Activated T-cell treated with anti-CD3 and anti-CD28 coated beads, Interleukin-2, amount 50 U/mL, for 4 hours (primary cell): ENCODE data around the gene CTNNA2. TPM values are rescaled to one million over a fixed set of nuclear protein-coding genes. Genes with fewer than 3 reads are reported as not detected.
"Not testable (repeated sequence)": the region's sequence is repeated elsewhere in the genome, so short reads cannot be mapped to it uniquely, and the experiment has no call there.

ENCODE experiments used
- ATAC-seq, 2 donors: fragments of 200-7000 bp; cut with Tn5 transposase; one replicate each; pipeline ENCODE4 v1.10.0; 2021
- DNase-seq: peaks from one replicate; pipeline ENCODE4 v3.0.0-alpha.2; 2020
- H3K27me3 Mint-ChIP-seq: one replicate; pipeline ENCODE4 v1.8.0; 2021; ENCODE audit warnings: low read depth, mixed read lengths
- H3K36me3 Mint-ChIP-seq: one replicate; pipeline ENCODE4 v1.8.0; 2022; ENCODE audit warnings: mixed read lengths; ENCODE audit not compliant: insufficient read depth
- H3K4me1 Mint-ChIP-seq: one replicate; pipeline ENCODE4 v1.8.0; 2021; ENCODE audit warnings: low read depth, mixed read lengths
- H3K4me3 Mint-ChIP-seq: one replicate; pipeline ENCODE4 v1.8.0; 2021; ENCODE audit warnings: mild to moderate bottlenecking, moderate library complexity, mixed read lengths
- H3K9me3 Mint-ChIP-seq: one replicate; pipeline ENCODE4 v1.8.0; 2021; ENCODE audit warnings: mixed read lengths
- total RNA-seq, 3 donors: library from RNA; stranded (reverse); gene quantifications; one replicate each; pipeline ENCODE4 v1.2.1, GENCODE V29; 2021

Gene CTNNA2
- total RNA-seq, 3 donors from 2014 or later = 0.08 TPM; not detected in 2

DNA sequence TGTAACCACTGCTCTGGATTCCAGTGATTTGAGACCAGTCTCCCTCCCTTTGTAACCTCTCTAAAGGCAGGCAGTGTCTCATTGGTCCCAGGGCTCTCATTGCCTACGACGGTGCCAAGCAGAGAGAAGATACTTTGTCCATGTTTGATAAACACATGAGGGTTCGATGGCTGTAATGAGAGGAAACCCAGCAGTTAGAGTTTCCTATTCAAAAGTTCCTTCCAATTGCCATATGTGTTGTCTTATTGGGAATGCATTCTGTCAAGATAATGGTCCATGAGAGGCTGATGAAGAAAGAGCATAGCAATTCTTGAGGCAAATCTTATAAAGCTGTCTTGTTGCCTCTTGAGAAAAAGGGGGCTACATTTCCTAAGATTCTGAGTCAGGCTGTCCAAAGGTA, 499.2 kb downstream of the CTNNA2 start:
- H3K4me3 Mint-ChIP-seq = no peak overlapping the region
- H3K27me3 Mint-ChIP-seq = no peaks in the 10 kb centered on the region
- H3K9me3 Mint-ChIP-seq = peaks cover 5% of the 10 kb centered on the region
- ATAC-seq (no peak), DNase-seq (no peak)
- H3K4me1 Mint-ChIP-seq = no peaks in the 10 kb centered on the region
- H3K36me3 Mint-ChIP-seq = no peaks in the 10 kb centered on the region

DNA sequence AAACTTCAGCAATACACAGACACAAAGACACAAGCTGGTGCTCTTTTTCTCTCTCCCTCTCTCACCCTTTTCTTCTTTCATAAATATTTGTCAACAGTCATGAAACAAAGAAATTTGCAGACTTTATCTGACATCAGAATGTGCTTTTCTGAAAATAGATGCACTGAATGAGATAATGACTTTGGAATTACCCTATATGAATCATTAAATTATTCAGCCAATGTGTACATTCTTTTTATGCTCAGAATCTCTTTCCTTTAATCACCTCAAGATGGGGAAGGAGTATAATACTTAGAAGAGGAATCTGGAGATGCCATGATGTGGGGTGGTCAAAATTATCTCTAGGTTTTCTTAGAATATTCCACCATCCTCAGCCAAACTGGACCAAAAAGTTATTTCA, 501.8 kb downstream of the CTNNA2 start:
- DNase-seq (no peak), ATAC-seq (no peak)
- no peaks in the 10 kb centered on the region for H3K4me1 Mint-ChIP-seq
- H3K36me3 Mint-ChIP-seq = no peaks in the 10 kb centered on the region
- H3K4me3 Mint-ChIP-seq = no peak overlapping the region
- H3K27me3 Mint-ChIP-seq = no peaks in the 10 kb centered on the region
- H3K9me3 Mint-ChIP-seq = peaks cover 5% of the 10 kb centered on the region

- Mint-ChIP-seq H3K9me3 (peaks cover 5% of the 10 kb centered on the region), H3K4me3 (no peak overlapping the region), H3K27me3 (no peaks in the 10 kb centered on the region), H3K36me3 (no peaks in the 10 kb centered on the region), H3K4me1 (no peaks in the 10 kb centered on the region)
- ATAC-seq = no peak
- no peak for DNase-seq
These were observed 503.3 kb downstream of the CTNNA2 start for GRCh38 chr2:80016171-80016570.

DNA sequence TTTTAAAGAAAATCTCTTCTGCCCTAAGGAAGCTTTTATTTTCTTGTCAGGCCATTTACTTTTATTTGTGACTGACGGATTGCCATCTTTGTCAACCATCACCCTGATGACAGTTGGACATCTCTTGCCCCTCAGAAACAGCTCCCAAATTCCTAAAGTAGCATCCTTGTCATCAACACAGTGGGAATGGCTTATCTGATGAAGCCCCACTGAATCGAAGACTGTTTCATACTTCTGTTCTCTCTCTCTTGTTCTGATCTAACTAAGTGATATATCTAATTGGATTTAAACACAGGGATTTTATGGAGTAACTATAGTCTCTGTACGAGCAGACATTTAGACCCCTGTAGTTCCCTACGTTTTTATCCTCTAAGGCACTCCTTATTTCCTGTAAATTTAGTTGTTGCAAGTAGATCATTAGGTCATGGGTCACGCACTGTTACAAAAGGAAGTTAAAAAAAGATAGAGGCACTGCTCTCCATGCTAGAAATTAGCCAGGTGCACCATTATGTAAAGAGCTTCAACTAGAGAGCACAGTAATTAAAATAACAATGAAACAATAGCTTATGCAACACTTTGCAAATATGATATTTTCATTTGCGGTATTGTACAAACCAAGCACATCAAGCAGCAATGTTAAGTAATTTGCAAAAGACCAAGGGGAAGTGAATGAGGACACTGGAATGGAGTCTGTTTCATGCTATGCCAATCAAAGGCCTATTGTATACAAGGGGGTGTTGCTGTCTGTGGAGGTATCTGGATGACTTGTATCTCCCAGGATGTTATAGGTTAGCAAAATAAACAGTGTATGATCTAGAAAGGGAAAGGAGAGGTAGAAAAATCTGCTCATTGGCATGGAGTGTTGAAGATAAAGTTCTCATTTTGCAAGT, 507.0 kb downstream of the CTNNA2 start:
- ATAC-seq (no peak), DNase-seq (no peak)
- H3K4me1 Mint-ChIP-seq = no peaks in the 10 kb centered on the region
- no peaks in the 10 kb centered on the region for H3K9me3 Mint-ChIP-seq
- no peak overlapping the region for H3K4me3 Mint-ChIP-seq
- peaks cover 2% of the 10 kb centered on the region for H3K27me3 Mint-ChIP-seq
- no peaks in the 10 kb centered on the region for H3K36me3 Mint-ChIP-seq

- H3K4me1 Mint-ChIP-seq = no peaks in the 10 kb centered on the region
- no peak overlapping the region for H3K4me3 Mint-ChIP-seq
- no peak for DNase-seq
- peaks cover 2% of the 10 kb centered on the region for H3K27me3 Mint-ChIP-seq
- no peaks in the 10 kb centered on the region for H3K36me3 Mint-ChIP-seq
- ATAC-seq = no peak
- no peaks in the 10 kb centered on the region for H3K9me3 Mint-ChIP-seq
These were observed 509.2 kb downstream of the CTNNA2 start for GRCh38 chr2:80022018-80022417.

- Mint-ChIP-seq H3K27me3 (peaks cover 2% of the 10 kb centered on the region), H3K36me3 (no peaks in the 10 kb centered on the region), H3K9me3 (no peaks in the 10 kb centered on the region), H3K4me1 (no peaks in the 10 kb centered on the region), H3K4me3 (no peak overlapping the region)
- ATAC-seq (no peak), DNase-seq (no peak)
These were observed 513.3 kb downstream of the CTNNA2 start for GRCh38 chr2:80026040-80026729.

- H3K36me3 Mint-ChIP-seq = no peaks in the 10 kb centered on the region
- H3K27me3 Mint-ChIP-seq = peaks cover 2% of the 10 kb centered on the region
- DNase-seq (no peak), ATAC-seq (no peak)
- H3K9me3 Mint-ChIP-seq = no peaks in the 10 kb centered on the region
- no peaks in the 10 kb centered on the region for H3K4me1 Mint-ChIP-seq
- H3K4me3 Mint-ChIP-seq = no peak overlapping the region
These were observed 515.2 kb downstream of the CTNNA2 start for GRCh38 chr2:80028051-80028450.

GRCh38 chr2:80028584-80028983, 515.7 kb downstream of the CTNNA2 start:
- Mint-ChIP-seq H3K9me3 (no peaks in the 10 kb centered on the region), H3K4me3 (no peak overlapping the region)

DNA sequence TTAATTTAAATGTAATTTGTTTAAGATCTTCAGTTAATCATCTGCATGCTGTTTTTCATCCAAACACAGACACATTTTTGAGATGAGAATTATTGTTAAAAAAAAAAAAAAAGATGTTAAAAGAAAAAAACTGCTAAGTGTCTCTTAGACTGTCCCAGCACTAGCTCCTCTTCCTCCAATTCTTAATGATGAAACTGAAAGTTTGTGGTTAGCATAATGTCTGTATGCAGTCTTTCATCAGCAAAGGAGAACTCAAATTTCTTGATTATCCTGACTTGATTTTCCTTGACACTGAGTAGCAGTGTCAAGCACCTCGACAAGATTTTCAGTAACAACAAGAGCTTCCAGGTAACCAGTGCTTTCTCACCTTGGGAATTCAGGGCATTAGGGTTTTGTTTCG, 517.3 kb downstream of the CTNNA2 start:
- no peaks in the 10 kb centered on the region for H3K27me3 Mint-ChIP-seq
- no peak overlapping the region for H3K4me3 Mint-ChIP-seq
- no peaks in the 10 kb centered on the region for H3K9me3 Mint-ChIP-seq
- no peak for ATAC-seq
- H3K36me3 Mint-ChIP-seq = no peaks in the 10 kb centered on the region
- no peaks in the 10 kb centered on the region for H3K4me1 Mint-ChIP-seq
- DNase-seq = no peak

More at GRCh38 chr2:80028584-80028983, 515.7 kb downstream of the CTNNA2 start:
- DNase-seq (no peak), ATAC-seq (no peak)
- Mint-ChIP-seq H3K4me1 (no peaks in the 10 kb centered on the region), H3K36me3 (no peaks in the 10 kb centered on the region), H3K27me3 (peaks cover 2% of the 10 kb centered on the region)

- not testable (repeated sequence) for H3K36me3 Mint-ChIP-seq, H3K4me1 Mint-ChIP-seq, DNase-seq, H3K27me3 Mint-ChIP-seq, ATAC-seq, H3K9me3 Mint-ChIP-seq, H3K4me3 Mint-ChIP-seq
These were observed 519.8 kb downstream of the CTNNA2 start for GRCh38 chr2:80032684-80033083.

- no peaks in the 10 kb centered on the region for H3K4me1 Mint-ChIP-seq
- H3K36me3 Mint-ChIP-seq = no peaks in the 10 kb centered on the region
- no peaks in the 10 kb centered on the region for H3K9me3 Mint-ChIP-seq
- no peaks in the 10 kb centered on the region for H3K27me3 Mint-ChIP-seq
- H3K4me3 Mint-ChIP-seq = no peak overlapping the region
- no peak for ATAC-seq
- no peak for DNase-seq
These were observed 523.0 kb downstream of the CTNNA2 start for GRCh38 chr2:80035749-80036285.

GRCh38 chr2:80037310-80037709, 524.5 kb downstream of the CTNNA2 start:
- Mint-ChIP-seq H3K36me3 (no peaks in the 10 kb centered on the region), H3K4me1 (no peaks in the 10 kb centered on the region), H3K27me3 (no peaks in the 10 kb centered on the region), H3K9me3 (no peaks in the 10 kb centered on the region), H3K4me3 (no peak overlapping the region)
- no peak for ATAC-seq
- DNase-seq = no peak

GRCh38 chr2:80040226-80040625, 527.4 kb downstream of the CTNNA2 start:
- Mint-ChIP-seq H3K9me3 (no peaks in the 10 kb centered on the region), H3K36me3 (no peaks in the 10 kb centered on the region), H3K27me3 (no peaks in the 10 kb centered on the region), H3K4me1 (no peaks in the 10 kb centered on the region), H3K4me3 (no peak overlapping the region)
- ATAC-seq (no peak), DNase-seq (no peak)

DNA sequence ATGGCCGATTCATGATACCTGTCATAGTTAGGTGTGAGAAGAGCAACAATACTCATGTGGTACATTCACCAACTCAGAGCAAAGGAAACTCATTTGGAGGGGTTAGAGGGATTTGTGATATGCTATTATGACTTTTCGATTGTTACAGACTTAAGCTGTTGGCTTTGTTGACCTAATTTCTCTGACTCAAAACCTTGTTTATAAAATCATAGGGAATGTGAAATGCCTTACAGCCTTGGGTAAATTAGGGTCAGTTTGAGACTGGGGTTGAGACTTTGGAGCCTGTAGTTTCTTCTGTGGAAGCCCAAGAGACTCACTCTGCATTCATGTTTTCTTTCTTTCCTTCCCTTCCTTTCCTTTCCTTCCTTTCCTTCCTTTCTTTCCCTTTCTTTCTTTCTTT, 529.8 kb downstream of the CTNNA2 start:
- Mint-ChIP-seq H3K27me3 (no peaks in the 10 kb centered on the region), H3K4me1 (no peaks in the 10 kb centered on the region), H3K4me3 (no peak overlapping the region), H3K36me3 (no peaks in the 10 kb centered on the region), H3K9me3 (no peaks in the 10 kb centered on the region)
- DNase-seq (no peak), ATAC-seq (no peak)

DNA sequence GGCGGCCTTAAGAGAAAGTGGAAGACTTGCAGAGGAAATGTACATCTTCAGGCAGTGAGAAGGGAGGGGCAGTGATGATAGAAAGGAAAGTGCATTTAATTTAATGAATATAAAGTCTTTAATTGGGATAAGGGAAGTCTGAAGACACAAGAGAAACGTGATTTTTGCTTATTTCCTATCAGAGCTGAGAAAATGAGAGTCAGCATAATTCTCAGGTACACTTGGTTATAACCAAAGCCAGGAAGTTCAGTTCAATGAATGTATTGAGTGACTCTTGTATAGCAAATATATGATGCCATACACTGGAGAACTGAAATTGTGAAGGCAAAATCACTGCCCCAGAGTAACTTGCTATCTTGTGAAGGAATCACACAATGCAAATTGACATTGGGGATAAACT, 535.4 kb downstream of the CTNNA2 start:
- Mint-ChIP-seq H3K4me1 (no peaks in the 10 kb centered on the region), H3K27me3 (peaks cover 2% of the 10 kb centered on the region), H3K36me3 (no peaks in the 10 kb centered on the region), H3K9me3 (peaks cover 3% of the 10 kb centered on the region), H3K4me3 (no peak overlapping the region)
- no peak for DNase-seq
- no peak for ATAC-seq
